ENCODE measurements around the gene DCUN1D3.

- TF ChIP-seq EZH2 (IDR thresholded peaks at IDR 0.05; ENCODE audit: low read length), result no peak
- TF ChIP-seq, protein P1, sequence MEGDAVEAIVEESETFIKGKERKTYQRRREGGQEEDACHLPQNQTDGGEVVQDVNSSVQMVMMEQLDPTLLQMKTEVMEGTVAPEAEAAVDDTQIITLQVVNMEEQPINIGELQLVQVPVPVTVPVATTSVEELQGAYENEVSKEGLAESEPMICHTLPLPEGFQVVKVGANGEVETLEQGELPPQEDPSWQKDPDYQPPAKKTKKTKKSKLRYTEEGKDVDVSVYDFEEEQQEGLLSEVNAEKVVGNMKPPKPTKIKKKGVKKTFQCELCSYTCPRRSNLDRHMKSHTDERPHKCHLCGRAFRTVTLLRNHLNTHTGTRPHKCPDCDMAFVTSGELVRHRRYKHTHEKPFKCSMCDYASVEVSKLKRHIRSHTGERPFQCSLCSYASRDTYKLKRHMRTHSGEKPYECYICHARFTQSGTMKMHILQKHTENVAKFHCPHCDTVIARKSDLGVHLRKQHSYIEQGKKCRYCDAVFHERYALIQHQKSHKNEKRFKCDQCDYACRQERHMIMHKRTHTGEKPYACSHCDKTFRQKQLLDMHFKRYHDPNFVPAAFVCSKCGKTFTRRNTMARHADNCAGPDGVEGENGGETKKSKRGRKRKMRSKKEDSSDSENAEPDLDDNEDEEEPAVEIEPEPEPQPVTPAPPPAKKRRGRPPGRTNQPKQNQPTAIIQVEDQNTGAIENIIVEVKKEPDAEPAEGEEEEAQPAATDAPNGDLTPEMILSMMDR (optimal IDR thresholded peaks at IDR 0.05 in 1 of 3, IDR thresholded peaks at IDR 0.05 in 1 of 3, conservative IDR thresholded peaks at IDR 0.05 in 1 of 3; ENCODE audit: extremely low read depth in 1 of 3, insufficient read depth in 2 of 3, low read length in 3 of 3), result no peak
These were observed 2.8 kb downstream of the DCUN1D3 start for GRCh38 chr16:20897253-20897897.

All from keratinocyte (primary cell).